GM12892 (cell line): ENCODE results near the gene ANKRD11.
"Not testable (repeated sequence)": the region's sequence is repeated elsewhere in the genome, so short reads cannot be mapped to it uniquely, and the experiment has no call there.

Source experiments
- DNase-seq: peaks from one replicate; pipeline ENCODE4 v3.0.0; 2011; ENCODE audit not compliant: insufficient read length
- FAIRE-seq: peaks from 2 replicates; lab custom pipeline; 2011; peaks lifted over from hg19 to GRCh38; lab: Jason Lieb, UNC
- POLR2A ChIP-seq: IDR thresholded peaks from 2 replicates; pipeline ENCODE4 v1.6.1; 2011; ENCODE audit warnings: low read depth, low read length, control low read depth
- POLR2AphosphoS5 ChIP-seq: IDR thresholded peaks from 2 replicates; pipeline ENCODE4 v1.6.1; 2011; ENCODE audit warnings: low read depth, low read length, control low read depth
- TAF1 ChIP-seq: IDR thresholded peaks from 2 replicates; pipeline ENCODE4 v1.6.1; 2011; ENCODE audit warnings: low read depth, mild to moderate bottlenecking, control low read depth, low read length, borderline replicate concordance

The ANKRD11 gene

DNA sequence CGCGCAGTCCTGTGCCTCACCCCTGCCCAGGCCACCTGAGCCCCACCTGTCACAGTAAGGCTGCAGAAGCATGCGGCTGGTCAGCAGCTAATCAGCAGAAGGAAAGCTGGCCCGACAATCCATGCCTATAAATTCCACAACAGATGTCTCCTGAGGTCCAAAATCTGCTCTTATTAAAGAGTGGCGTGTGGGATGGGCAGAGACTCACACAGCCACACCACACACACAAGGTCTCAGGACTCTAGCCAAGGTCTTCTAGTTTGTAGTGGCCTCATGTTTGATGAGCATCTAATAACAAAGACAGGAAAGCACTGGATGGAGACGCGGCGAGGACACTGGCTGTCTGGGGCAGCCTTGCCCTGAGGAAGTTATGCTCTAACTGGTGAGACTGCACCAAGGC lies 55.9 kb downstream of the ANKRD11 start:
- FAIRE-seq (no peak), DNase-seq (no peak)
- TF ChIP-seq POLR2A: no peak
- TF ChIP-seq POLR2AphosphoS5: no peak
- TF ChIP-seq TAF1: no peak

DNA sequence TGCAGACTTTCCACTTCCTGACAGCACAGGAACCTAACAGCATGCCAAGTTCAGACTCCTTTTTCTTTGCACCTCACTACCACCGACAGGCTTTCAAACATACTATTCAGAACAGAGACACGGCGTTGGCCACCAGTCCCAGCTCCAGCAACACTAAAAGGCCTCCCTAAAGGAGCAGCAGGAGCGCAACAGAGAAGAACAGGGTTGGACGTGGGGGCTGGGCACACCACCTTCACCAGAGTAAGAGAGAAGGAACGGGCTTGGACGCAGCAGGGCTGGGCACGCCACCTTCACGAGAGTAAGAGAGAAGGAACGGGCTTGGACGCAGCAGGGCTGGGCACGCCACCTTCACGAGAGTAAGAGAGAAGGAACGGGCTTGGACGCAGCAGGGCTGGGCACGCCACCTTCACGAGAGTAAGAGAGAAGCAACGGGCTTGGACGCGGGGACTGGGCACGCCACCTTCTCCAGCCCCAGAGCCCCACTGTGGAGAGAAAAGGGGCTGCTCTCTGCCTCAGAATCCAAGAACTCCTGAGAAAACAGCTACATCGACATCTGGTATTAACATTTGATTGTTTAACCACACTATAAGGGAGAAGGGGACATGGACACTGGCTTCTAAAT lies 56.9 kb downstream of the ANKRD11 start:
- DNase-seq, FAIRE-seq: not testable (repeated sequence)

DNA sequence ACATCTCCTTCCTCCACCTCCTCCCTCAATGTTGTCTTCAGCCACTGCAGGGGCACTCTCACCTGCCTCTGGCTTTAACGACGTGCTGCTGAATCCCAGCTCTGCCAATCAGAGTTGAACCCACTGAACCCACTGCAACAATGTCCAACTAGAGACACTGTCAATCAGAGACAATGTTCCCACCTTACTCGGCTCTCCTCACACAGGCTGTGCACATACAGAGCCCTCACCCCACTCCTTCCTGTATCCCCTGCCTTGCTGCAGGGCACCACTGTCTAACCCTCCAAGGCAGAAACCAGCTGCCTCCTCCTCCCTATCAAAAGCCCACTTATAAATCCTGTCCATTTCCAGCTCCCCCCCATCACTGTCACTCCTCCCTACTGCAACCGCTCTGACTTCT lies 58.7 kb downstream of the ANKRD11 start:
- no peak for TF ChIP-seq POLR2AphosphoS5
- TF ChIP-seq POLR2A: no peak
- no peak for TF ChIP-seq TAF1
- DNase-seq (no peak), FAIRE-seq (no peak)

DNA sequence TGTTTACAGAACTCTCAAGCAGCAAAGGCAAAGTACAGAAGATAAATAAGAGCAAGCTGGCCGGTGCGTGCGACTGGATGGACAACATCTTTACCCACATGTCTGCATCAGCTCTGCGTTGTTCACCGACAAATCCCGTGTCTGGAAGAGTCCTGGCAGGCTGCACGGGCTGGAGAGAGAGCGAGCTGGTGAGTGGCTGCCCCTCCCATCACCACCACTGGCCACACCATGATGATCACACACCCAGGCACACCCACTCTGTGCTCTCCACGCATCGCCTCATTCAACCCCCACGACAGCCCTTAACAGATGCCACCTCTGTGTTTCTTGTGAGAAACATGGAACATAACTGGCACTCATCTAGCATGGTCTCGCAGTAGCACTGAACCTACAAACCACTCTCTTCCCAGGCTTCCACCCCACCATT lies 59.2 kb downstream of the ANKRD11 start:
- no peak for DNase-seq
- no peak for FAIRE-seq
- TF ChIP-seq POLR2A (no peak), POLR2AphosphoS5 (no peak), TAF1 (no peak)

DNA sequence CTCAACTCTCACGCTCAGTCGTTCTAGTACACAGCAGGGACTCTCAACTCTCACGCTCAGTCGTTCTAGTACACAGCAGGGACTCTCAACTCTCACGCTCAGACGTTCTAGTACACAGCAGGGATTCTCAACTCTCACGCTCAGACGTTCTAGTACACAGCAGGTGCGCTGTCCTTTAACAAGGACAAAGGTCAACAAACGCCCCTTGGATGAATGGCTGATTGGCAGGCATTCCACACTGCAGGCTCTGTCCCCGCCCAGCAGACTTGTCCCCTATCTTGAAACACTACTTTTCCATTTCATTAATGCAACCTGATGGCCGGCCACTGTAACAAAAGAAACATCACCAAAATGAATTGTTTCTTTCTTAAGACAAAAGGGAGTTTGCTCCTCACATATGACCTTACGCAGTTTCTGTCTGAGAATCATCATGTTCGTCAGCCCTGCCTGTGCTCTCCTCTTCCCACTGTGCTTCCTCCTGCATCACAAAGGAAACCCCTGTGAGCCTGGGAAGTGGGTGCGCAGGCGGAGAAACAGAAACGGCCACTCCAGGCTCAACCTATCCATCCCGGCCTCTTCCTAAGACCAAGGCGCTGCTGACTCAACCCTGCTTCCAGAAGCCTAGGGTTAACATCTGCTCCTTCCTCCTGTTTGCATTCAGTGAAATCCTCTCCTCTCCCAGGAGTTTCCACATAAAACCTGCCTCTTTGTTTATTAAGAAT lies 59.8 kb downstream of the ANKRD11 start:
- DNase-seq (no peak), FAIRE-seq (no peak)
- TF ChIP-seq POLR2AphosphoS5 (no peak), TAF1 (no peak), POLR2A (no peak)

DNA sequence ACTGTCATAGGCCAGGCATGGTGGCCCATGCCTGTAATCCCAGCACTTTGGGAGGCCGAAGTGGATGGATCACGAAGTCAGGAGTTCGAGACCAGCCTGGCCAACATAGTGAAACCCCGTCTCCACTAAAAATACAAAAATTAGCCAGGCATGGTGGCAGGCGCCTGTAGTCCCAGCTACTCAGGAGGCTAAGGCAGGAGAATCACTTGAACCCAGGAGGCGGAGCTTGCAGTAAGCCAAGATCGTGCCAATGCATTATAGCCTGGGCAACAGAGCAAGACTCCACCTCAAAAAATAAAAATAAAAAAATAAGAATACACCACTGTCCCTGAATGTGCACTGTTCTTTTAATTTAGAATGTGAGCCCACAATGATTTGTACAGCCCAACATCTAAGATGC lies 61.8 kb downstream of the ANKRD11 start:
- not testable (repeated sequence) for DNase-seq, FAIRE-seq

DNA sequence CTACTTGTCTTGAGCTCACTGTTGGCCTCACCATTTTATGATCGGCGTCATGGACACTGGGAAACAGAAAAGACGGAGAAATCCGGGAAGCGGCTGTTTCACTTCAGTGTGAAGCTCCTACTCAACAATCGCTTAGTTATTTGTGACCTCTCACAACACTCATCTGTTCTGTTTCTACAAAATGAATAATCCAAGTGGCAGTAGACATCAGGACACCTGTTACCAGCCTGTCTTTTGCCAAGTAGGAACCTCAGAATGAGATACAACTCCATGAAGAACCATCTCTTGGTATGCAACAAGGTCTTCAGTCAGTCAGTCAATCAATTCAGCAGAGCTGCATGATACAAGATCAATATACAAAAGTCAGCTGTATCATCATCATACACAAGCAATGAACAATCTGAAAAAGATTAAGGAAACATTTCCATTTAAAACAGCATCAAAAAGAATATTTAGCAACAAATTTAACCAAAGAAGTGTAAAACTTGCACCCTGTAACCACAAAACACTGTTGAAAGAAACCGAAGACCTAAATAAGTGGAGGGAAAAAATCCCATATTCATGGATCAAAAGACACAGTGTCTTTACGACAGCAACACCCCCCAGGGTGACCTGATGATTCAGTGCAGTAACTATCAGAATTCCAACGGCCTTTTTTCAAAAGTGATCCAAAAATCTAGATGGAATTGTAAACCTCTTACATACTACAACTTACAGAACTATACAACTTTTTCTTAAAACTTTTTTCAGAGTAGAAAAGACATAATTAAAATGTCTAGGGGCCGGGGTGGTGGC lies 63.4 kb downstream of the ANKRD11 start:
- TF ChIP-seq TAF1 (no peak), POLR2A (no peak), POLR2AphosphoS5 (no peak)
- FAIRE-seq (no peak), DNase-seq (no peak)

DNA sequence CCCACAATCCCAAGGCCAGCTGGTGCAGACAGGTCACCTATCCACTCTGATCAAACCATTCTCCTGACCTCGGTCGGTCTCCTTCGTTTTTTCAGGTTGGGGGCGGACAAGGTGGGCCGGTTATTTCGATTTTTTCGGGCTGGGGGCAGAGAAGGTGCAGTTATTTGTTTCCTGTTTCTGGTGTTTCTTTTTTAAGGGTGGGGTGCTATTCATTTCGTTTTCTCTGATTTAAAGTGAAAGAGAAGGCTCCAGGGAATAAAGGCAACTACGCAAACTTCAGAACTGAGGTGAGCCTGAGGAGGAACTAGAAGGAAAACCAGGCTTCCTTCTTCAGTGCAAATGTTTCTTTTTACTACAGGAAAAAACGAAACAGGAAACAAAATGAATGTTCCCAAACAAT lies 64.8 kb downstream of the ANKRD11 start:
- DNase-seq (no peak), FAIRE-seq (no peak)

DNA sequence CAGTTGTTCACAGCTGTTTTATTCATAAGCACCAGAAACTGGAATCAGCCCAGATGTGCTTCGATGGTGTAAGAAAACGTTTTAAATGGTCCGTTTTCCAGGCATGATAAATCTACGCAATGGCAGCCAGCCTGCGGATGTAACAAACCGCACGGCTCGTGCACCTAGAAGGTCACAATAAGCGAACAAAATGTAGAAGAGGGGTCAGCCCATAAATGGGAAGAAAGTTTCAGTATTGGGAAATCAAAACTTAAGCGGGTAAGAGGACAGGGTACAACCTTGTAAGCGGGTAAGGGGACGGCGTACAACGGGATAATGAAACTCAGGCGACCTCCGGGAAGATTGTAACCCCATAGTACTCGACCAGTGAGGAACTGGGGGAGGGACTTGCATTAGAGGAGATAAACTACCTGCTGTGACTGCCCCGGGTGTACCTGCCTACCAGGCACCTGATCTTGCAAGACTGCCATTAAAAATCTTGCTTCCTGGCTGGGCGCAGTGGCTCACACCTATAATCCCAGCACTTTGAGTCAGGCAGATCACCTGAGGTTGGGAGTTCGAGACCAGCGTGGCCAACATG lies 66.6 kb downstream of the ANKRD11 start:
- DNase-seq (no peak), FAIRE-seq (no peak)

More for the DNA sequence above, 64.8 kb downstream of the ANKRD11 start:
- TF ChIP-seq POLR2AphosphoS5: no peak
- TF ChIP-seq TAF1: no peak
- TF ChIP-seq POLR2A: no peak

DNA sequence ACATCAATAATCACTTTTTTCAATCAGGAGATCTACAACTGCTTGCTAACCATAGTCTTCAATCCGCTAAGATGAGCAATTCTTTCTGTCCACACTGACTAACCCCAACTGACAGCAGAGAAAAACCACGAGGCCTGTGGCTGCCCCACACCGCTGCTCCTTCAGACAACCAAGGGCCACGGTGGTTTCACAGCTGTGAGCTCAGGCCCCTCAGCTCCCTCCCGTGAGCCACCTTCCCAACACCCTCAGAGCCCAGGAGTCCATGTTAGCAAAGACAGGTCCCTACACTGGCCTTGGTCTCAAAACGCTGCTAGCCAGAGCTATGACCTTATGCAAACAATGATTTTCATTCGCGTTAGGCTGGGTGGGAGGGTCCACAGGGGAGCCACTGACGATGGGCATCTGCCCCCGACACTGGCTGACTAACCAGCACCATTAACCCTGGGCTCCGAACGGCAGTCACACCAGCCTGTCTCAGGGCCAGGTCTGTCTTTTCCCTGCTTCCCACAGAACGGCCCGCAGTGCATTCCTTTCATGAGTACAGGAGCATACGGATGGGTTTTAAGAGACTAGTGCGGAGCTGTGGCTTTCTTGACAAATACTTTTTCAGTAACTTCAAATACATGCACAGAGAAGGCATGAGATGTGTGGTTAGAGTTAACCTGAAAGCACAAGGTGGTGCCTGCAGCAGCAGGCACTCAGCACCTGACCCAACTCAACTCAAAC lies 67.3 kb downstream of the ANKRD11 start:
- FAIRE-seq: peak; percentile 90
- 0 out of 2 replicates have a peak, but pooled peaks have one; percentile 15 for TF ChIP-seq POLR2AphosphoS5
- no peak for TF ChIP-seq TAF1
- no peak; the same call in 1 of the 2 replicates for TF ChIP-seq POLR2A
- DNase-seq: peak; percentile 55

More for the DNA sequence above, 66.6 kb downstream of the ANKRD11 start:
- TF ChIP-seq TAF1 (no peak), POLR2A (no peak), POLR2AphosphoS5 (no peak)

DNA sequence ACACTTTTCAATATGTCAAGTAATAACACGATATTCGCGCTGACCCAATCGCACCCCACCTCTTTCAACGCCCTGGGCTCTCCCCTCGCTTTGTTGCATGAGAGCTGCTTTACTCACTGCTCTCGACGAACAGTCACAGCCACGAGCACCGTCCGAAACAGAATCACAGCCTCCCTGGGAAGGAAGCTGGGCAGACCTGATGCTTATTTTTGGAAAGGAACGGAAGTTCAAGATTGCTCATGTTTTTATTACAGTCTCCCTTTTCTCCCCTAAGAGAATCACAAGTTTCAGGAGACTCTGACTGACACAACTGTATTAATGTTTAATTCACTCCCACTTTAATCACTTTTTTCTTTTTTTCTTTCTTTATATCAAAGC lies 67.8 kb downstream of the ANKRD11 start:
- DNase-seq (peak; percentile 71), FAIRE-seq (no peak)
- TF ChIP-seq POLR2AphosphoS5 (no peak; the same call in 1 of the 2 replicates), TAF1 (no peak), POLR2A (peak; percentile 55)
